Activated T-cell treated with anti-CD3 and anti-CD28 coated beads, Interleukin-2, amount 50 U/mL, for 24 hours (primary cell): ENCODE results near the gene MACF1.
"Not testable (repeated sequence)": the region's sequence is repeated elsewhere in the genome, so short reads cannot be mapped to it uniquely, and the experiment has no call there.

ENCODE experiments used
- DNase-seq: peaks from one replicate; pipeline ENCODE4 v3.0.0-alpha.2; 2020
- H3K27ac Mint-ChIP-seq: 2 replicates; pipeline ENCODE4 v1.8.0; 2020; ENCODE audit warnings: mild to moderate bottlenecking, mixed read lengths
- H3K27me3 Mint-ChIP-seq: 2 replicates; pipeline ENCODE4 v1.8.0; 2020; ENCODE audit warnings: mixed read lengths
- H3K36me3 Mint-ChIP-seq: 2 replicates; pipeline ENCODE4 v1.8.0; 2020; ENCODE audit warnings: low read depth, mixed read lengths
- H3K4me1 Mint-ChIP-seq: 2 replicates; pipeline ENCODE4 v1.8.0; 2020; ENCODE audit warnings: low read depth, mixed read lengths
- H3K4me3 Mint-ChIP-seq: 2 replicates; pipeline ENCODE4 v1.8.0; 2020; ENCODE audit warnings: mild to moderate bottlenecking, moderate library complexity, mixed read lengths
- H3K9me3 Mint-ChIP-seq: 2 replicates; pipeline ENCODE4 v1.8.0; 2020; ENCODE audit warnings: mixed read lengths

MACF1 gene

DNA sequence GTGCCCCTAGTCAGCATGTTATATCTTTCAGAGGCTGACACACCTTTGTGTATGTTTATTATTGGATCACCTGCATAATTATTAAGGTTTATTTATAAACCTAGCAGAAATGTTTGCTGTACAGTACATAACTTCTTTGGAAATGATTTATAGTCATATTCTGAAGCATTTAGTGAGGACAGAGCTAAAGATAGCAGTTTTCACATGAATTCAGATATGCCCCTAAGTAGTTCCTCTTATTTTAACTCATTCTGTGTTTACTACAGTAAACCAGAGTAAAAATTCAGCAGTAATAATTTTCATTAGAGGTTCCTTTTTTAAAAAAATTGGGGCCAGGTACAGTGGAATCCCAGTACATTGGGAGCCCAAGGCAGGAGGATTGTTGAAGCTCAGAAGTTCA, 265.5 kb downstream of the MACF1 start:
- Mint-ChIP-seq H3K9me3 (no peaks in the 10 kb centered on the region), H3K4me3 (no peak overlapping the region), H3K36me3 (peaks cover 92% of the 10 kb centered on the region), H3K27ac (no peak overlapping the region), H3K27me3 (no peaks in the 10 kb centered on the region), H3K4me1 (peaks cover 12% of the 10 kb centered on the region)
- DNase-seq: no peak

- H3K27ac Mint-ChIP-seq: no peak overlapping the region
- H3K36me3 Mint-ChIP-seq: peaks cover 85% of the 10 kb centered on the region
- H3K27me3 Mint-ChIP-seq: no peaks in the 10 kb centered on the region
- no peaks in the 10 kb centered on the region for H3K9me3 Mint-ChIP-seq
- DNase-seq: no peak
- no peak overlapping the region for H3K4me3 Mint-ChIP-seq
- no peaks in the 10 kb centered on the region for H3K4me1 Mint-ChIP-seq
Observed at GRCh38 chr1:39472826-39473225, 268.3 kb downstream of the MACF1 start.

DNA sequence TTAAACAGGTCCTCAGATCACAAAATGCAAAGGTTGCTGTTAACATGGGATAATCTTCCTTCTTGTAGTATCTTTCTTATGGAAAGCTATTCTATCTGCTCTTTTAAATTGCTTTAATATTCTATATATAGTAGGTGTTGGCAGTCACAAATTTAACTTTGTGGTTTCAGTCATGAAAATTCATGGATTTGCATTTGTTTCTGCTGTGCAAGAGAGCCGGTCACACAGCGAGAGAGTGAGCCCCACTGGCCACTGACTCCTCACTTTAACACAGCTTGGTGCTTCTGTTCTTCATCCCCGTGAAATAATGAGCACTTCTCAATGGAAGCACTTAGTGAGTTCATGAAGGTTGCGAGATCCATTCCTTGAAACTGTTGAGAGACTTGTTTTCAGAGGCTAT, 268.8 kb downstream of the MACF1 start:
- H3K9me3 Mint-ChIP-seq: no peaks in the 10 kb centered on the region
- no peak overlapping the region for H3K4me3 Mint-ChIP-seq
- peaks cover 82% of the 10 kb centered on the region for H3K36me3 Mint-ChIP-seq
- DNase-seq: no peak
- H3K4me1 Mint-ChIP-seq: no peaks in the 10 kb centered on the region
- no peak overlapping the region for H3K27ac Mint-ChIP-seq
- no peaks in the 10 kb centered on the region for H3K27me3 Mint-ChIP-seq

GRCh38 chr1:39474810-39475209, 270.3 kb downstream of the MACF1 start:
- no peak for DNase-seq
- peak overlapping the region; percentile 58 for H3K27ac Mint-ChIP-seq
- no peak overlapping the region for H3K4me3 Mint-ChIP-seq
- no peaks in the 10 kb centered on the region for H3K27me3 Mint-ChIP-seq
- H3K4me1 Mint-ChIP-seq: no peaks in the 10 kb centered on the region
- H3K9me3 Mint-ChIP-seq: no peaks in the 10 kb centered on the region
- peaks cover 82% of the 10 kb centered on the region for H3K36me3 Mint-ChIP-seq

DNA sequence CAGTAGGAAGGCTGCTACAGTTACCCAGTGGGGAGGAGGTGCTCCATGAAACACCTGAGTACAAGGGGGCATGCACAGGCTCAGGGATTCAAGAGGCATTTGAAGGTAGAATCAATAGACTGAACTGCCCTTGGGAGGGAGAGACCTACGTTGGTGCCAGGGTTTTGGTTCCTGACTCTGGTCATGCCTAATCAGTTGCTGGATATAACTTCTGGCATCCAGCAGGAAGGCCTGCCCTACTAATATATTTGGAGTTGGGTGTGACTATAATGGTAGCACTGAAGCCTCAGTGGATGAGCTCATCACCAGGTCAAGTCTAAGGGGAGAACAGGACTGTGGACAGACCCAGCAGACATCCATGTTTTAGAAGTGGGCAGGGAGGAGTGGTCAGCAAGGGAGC, 271.1 kb downstream of the MACF1 start:
- not testable (repeated sequence) for H3K9me3 Mint-ChIP-seq, H3K27me3 Mint-ChIP-seq, DNase-seq, H3K4me3 Mint-ChIP-seq, H3K4me1 Mint-ChIP-seq
- peak overlapping the region; percentile 72 for H3K27ac Mint-ChIP-seq
- H3K36me3 Mint-ChIP-seq: peaks cover 81% of the 10 kb centered on the region

GRCh38 chr1:39478126-39478915, 273.8 kb downstream of the MACF1 start:
- H3K27ac Mint-ChIP-seq: peak overlapping the region; percentile 48
- no peaks in the 10 kb centered on the region for H3K27me3 Mint-ChIP-seq
- DNase-seq: no peak

GRCh38 chr1:39481289-39481688, 276.8 kb downstream of the MACF1 start:
- no peaks in the 10 kb centered on the region for H3K9me3 Mint-ChIP-seq
- no peak overlapping the region for H3K27ac Mint-ChIP-seq
- no peak for DNase-seq
- H3K4me1 Mint-ChIP-seq: no peaks in the 10 kb centered on the region
- no peak overlapping the region for H3K4me3 Mint-ChIP-seq
- H3K36me3 Mint-ChIP-seq: peaks cover 79% of the 10 kb centered on the region
- H3K27me3 Mint-ChIP-seq: no peaks in the 10 kb centered on the region

More at GRCh38 chr1:39478126-39478915, 273.8 kb downstream of the MACF1 start:
- H3K9me3 Mint-ChIP-seq: no peaks in the 10 kb centered on the region
- H3K36me3 Mint-ChIP-seq: peaks cover 78% of the 10 kb centered on the region
- no peak overlapping the region for H3K4me3 Mint-ChIP-seq
- H3K4me1 Mint-ChIP-seq: no peaks in the 10 kb centered on the region

- Mint-ChIP-seq H3K4me1 (no peaks in the 10 kb centered on the region), H3K36me3 (peaks cover 85% of the 10 kb centered on the region), H3K27ac (peak overlapping the region; percentile 16), H3K9me3 (no peaks in the 10 kb centered on the region), H3K4me3 (no peak overlapping the region), H3K27me3 (no peaks in the 10 kb centered on the region)
- no peak for DNase-seq
Observed at GRCh38 chr1:39483276-39483675, 278.8 kb downstream of the MACF1 start.

DNA sequence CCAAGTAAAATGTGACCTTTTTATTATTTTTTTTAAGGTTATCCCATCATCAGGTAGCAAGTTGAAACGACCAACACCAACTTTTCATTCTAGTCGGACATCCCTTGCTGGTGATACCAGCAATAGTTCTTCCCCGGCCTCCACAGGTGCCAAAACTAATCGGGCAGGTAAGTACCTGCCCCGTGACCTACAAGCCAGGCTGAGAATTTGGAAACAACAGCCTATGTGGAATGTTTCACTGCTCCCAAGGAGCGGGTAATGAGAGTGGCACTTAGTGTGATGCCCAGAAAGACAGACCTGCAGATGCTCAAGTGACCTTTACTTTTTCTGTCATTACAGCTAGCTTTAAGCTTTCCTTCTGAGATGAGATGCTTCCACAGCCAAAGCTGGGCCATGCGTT, 280.1 kb downstream of the MACF1 start:
- Mint-ChIP-seq H3K4me3 (no peak overlapping the region), H3K9me3 (no peaks in the 10 kb centered on the region), H3K27me3 (no peaks in the 10 kb centered on the region), H3K27ac (peak overlapping the region; percentile 37), H3K4me1 (no peaks in the 10 kb centered on the region), H3K36me3 (peaks cover 73% of the 10 kb centered on the region)
- DNase-seq: no peak

- Mint-ChIP-seq H3K27me3 (peaks cover 3% of the 10 kb centered on the region), H3K27ac (peak overlapping the region; percentile 47), H3K9me3 (no peaks in the 10 kb centered on the region), H3K4me1 (no peaks in the 10 kb centered on the region), H3K4me3 (no peak overlapping the region), H3K36me3 (peaks cover 66% of the 10 kb centered on the region)
- no peak for DNase-seq
Observed at GRCh38 chr1:39485046-39485803, 280.7 kb downstream of the MACF1 start.

DNA sequence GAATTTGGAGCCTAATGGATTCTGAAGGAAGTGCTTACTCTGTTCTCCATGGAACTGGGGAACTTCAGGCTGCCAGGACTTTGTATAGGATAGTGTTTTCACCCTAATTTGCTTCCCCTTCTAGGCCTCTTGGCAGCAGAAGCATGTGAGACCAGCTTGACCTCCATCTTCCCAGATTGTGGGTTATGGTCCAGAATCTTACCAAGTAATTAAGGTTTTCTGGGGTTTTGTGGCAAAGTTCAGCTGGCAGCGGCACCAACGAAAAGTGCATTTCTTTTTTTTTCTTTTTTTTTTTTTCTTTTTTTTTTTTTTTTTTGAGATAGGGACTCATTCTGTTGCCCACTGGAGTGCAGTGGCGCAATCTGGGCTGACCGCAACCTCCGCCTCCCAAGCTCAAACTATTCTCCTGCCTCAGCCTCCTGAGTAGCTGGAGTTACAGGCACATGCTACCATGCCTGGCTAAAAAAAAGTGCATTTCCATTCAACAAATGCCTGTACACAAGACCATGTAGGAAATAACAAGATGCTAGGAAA, 283.6 kb downstream of the MACF1 start:
- DNase-seq: no peak
- Mint-ChIP-seq H3K9me3 (no peaks in the 10 kb centered on the region), H3K27ac (no peak overlapping the region)

DNA sequence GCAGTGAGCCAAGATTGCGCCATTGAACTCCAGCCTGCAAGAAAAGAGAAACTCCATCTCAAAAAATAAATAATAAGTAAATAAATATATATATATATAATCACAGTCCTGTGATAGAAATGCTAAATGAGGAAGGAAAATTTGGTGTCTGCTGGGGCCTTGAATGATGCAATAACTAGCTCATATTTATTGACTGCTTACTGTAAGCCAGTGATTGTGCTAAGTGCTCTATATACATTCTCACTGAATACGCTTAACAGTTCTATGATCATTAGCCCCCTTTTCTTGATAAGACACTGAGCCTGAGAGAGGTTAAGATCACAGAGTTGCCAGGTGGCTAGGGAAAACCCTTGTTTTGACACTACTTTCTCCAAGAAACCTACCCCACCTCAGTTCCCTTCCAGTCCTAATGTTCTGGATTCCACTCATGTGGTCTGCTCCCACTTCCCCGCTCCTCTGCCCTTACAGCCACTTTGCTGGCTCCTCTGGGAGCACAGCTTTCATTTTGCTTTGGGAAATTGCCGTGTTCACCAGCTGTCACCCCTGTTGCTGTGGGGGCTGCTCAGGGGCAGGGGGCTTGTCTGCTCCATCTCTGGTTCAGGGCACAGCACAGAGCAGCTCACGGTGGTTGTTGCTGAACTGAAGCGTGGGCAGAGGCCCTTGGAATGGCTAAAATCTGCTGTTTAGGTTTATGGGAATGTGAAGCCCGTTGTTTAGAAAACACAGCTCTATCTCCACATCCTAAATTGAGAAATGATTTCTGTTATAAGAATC, 284.5 kb downstream of the MACF1 start:
- H3K36me3 Mint-ChIP-seq: peaks cover 36% of the 10 kb centered on the region
- no peaks in the 10 kb centered on the region for H3K9me3 Mint-ChIP-seq
- no peak for DNase-seq
- peaks cover 28% of the 10 kb centered on the region for H3K27me3 Mint-ChIP-seq
- H3K4me1 Mint-ChIP-seq: peaks cover 6% of the 10 kb centered on the region
- H3K27ac Mint-ChIP-seq: no peak overlapping the region
- no peak overlapping the region for H3K4me3 Mint-ChIP-seq

More for the DNA sequence above, 283.6 kb downstream of the MACF1 start:
- Mint-ChIP-seq H3K4me1 (peaks cover 6% of the 10 kb centered on the region), H3K4me3 (no peak overlapping the region), H3K27me3 (peaks cover 18% of the 10 kb centered on the region), H3K36me3 (peaks cover 44% of the 10 kb centered on the region)

DNA sequence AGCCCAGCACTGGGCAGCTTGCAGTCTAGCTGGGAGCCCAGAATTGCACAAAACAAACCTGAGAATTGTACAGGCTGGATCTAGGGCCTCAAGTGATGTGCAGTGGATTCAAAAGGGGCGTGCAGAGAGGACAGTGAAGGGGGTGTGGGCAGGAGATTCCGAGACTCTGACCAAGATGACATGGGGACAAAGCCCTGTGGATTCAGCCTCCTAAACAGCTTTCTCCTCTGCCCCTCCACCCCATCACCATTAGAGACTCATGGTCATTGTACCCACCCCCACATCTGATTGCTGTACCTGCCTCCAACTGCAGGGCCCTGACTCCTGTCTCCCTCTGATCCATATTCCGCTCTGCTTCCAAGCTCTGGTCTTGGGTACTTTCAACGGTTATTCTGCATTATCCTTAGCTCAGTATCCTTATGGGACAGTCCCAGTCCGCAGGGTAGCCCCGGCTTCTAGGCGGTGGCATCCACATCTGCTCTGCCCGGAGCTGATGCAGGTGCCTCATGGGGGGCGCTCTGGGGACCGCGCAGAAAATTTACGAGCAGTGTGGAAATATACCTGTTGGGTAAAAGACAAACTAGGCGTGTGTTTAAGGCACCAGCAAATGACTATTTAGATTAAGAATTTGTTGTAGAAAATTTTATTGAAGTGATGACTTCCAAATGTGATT, 285.2 kb downstream of the MACF1 start:
- DNase-seq: no peak
- H3K27ac Mint-ChIP-seq: no peak overlapping the region
- H3K4me1 Mint-ChIP-seq: peaks cover 6% of the 10 kb centered on the region
- H3K9me3 Mint-ChIP-seq: no peaks in the 10 kb centered on the region
- peaks cover 29% of the 10 kb centered on the region for H3K36me3 Mint-ChIP-seq
- H3K4me3 Mint-ChIP-seq: no peak overlapping the region
- peaks cover 34% of the 10 kb centered on the region for H3K27me3 Mint-ChIP-seq

GRCh38 chr1:39490596-39491145, 286.2 kb downstream of the MACF1 start:
- no peak for DNase-seq
- no peaks in the 10 kb centered on the region for H3K9me3 Mint-ChIP-seq
- H3K4me1 Mint-ChIP-seq: peaks cover 6% of the 10 kb centered on the region
- peak overlapping the region; percentile 61 for H3K4me3 Mint-ChIP-seq
- H3K27me3 Mint-ChIP-seq: peaks cover 34% of the 10 kb centered on the region
- peak overlapping the region; percentile 41 for H3K27ac Mint-ChIP-seq
- peaks cover 20% of the 10 kb centered on the region for H3K36me3 Mint-ChIP-seq
